LHCN-M2 (cell line): ENCODE results near the gene DPH1. TPM values are rescaled to one million over a fixed set of nuclear protein-coding genes. Genes with fewer than 3 reads are reported as not detected.
A peak's percentile ranks its signal among the peaks of the same experiment; 100 is the strongest.
"Not testable (repeated sequence)": the region's sequence is repeated elsewhere in the genome, so short reads cannot be mapped to it uniquely, and the experiment has no call there.

Source experiments
- DNase-seq: peaks from one replicate; pipeline ENCODE4 v3.0.0-alpha.2; 2012; ENCODE audit warnings: low read depth
- polyA plus RNA-seq: library from polyadenylated mRNA; unstranded; fragments of >200 nt; gene quantifications from one replicate; pipeline ENCODE4 v1.2.1, GENCODE V29; 2012; ENCODE audit warnings: missing spikeins
- total RNA-seq: library from RNA; depleted of rRNA; stranded (reverse); fragments of >200 nt; gene quantifications from 2 replicates; pipeline ENCODE4 v1.2.3, GENCODE V29; 2014; rRNA removed

DPH1 gene
- total RNA-seq: 33.5 and 33.9 TPM in 2 replicates
- 23.4 TPM for polyA plus RNA-seq

DNA sequence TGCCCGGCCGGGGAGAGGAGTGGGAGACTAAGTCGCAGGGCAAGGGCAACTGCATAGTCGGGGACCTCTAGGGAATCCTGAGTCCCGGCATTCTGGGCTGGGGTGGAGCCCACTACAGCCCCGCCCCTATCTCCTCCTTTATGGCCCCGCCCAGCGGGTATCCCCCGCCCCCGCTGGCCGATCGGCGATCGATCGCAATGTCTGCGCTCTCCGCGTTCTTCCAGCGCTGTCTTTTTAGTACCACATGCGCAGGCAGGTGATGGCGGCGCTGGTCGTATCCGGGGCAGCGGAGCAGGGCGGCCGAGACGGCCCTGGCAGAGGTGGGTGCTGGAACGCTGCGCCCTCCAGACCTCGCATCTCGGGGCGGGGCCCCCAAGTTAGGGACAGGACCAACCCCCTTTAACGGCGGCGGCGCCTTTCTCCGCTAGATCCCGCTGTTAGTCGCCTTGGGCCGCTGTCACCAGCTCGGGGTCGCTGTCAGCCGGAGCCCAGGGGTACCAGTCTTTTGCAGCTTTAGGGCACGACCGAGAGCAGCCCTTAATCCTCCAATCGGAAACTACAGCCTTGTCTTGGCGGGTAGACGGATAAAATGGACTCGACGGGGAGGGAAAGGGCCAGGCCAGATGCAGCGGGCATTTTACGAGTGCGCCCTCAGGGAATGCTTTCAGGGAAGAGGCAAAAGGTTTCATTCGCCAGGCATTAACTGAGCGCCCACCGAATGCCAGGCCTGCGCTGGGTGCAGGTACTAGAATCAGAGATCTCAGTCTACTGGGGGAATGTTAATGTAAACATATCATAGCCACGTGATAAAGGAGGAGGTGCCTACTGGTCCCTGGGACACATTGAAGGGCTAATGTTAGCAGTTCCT lies at the start of gene DPH1:
Gene DPH1, plus strand, starts transcription at position 243 of the 868 bp plus-strand sequence. Its CDS starts 17 bp downstream, at position 260.
- peak; percentile 89 for DNase-seq

DNA sequence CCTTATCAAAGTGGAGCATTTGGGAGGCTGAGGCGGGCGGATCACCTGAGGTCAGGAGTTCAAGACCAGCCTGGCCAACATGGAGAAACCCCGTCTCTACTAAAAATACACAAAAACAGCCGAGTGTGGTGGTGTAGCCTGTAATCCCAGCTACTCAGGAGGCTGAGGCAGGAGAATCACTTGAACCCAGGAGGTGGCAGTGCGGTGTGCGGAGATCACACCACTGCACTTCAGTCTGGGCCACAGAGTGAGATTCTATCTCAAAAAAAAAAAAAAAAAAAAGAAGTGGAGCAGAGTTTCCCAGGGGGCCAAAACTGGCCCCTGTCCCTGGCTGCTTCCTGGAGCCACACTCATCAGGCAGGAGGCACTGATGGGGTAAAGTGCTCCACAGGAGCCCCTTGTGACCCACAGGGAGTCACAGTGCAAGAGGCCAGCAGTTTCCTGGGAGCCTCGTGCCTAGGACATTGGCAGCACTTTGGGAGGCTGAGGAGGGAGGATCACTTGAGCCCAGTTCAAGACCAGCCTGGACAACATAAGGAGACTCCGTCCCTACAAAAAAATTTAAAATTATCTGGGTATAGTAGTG lies 49.2 kb upstream of the DPH1 start:
- DNase-seq: no peak

- DNase-seq: not testable (repeated sequence)
Measured at GRCh38 chr17:1982793-1983366, 47.1 kb upstream of the DPH1 start.

DNA sequence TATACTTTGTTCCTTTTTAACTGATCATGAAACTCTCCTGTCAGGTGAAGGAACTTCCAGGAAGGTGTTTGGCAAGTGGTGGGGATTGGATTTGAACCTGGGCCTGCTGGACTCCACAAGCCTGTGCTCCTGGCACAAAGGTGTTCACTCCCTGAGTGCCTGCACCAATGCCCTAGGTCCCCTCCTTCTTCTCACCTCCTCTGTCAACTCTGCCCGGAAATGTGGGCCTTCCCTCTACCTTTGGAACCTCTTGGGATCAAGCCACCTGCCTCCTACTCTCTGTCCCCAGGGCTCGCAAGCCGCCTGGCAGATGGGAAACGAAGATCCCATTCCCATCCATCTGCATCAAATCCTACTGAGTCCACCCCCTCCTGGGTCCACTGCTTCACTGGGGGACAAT lies 44.9 kb upstream of the DPH1 start:
- no peak for DNase-seq

- no peak for DNase-seq
Measured at GRCh38 chr17:1985686-1986085, 44.3 kb upstream of the DPH1 start.

DNA sequence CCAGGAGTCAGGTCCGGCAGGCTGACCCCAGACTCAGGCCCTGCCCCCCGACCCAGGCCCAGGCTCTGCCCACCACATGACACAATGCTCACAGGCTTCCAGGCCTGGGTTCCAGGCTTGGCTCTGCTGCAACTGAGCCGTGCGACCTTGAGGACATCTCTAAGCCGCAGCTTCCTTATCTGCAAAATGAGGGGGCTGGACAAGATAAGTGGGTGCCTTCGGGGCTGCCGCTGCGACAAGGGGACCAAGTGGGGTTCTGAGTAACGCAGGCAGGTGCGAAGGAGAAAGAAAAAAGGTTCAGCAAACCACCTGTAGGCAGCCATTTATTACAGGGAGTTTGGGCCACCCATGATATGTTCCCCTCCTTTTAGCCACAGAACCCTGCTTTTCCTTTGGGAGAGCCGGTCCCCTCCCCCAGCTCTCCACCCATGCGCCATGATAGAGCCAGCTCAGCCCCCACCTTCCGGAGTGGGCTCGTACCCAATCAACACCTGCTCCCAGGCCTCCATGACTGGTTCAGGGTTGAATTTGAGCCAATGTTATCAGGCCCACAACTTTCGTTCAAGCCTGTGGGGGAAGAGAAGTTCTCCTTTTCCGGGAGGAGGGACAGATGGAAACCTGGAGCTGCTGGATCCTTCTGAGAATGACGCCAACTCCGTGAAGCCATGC lies 43.0 kb upstream of the DPH1 start:
- no peak for DNase-seq

DNA sequence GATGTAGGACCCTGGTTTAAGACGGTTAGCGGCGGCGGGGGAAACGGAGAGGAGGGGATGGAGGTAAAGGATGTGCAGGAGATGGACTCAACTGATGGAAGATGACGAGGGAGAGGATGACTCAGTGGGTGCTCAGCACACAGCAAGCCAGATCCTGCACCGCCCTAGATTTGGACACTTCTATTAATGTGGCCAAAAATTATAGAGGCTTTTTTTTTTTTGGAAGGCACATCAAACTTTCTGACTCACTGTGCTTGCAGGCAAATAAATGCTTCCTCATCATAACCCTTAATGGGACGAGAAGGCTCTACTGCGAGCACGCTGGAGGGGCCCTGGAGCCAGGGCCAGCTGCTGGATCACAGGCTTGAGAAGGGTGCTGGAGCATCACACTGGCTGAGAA lies 40.8 kb upstream of the DPH1 start:
- DNase-seq: peak; percentile 87

- no peak for DNase-seq
Measured at GRCh38 chr17:1992541-1992940, 37.4 kb upstream of the DPH1 start.

- no peak for DNase-seq
Measured at GRCh38 chr17:1994707-1995106, 35.2 kb upstream of the DPH1 start.

DNA sequence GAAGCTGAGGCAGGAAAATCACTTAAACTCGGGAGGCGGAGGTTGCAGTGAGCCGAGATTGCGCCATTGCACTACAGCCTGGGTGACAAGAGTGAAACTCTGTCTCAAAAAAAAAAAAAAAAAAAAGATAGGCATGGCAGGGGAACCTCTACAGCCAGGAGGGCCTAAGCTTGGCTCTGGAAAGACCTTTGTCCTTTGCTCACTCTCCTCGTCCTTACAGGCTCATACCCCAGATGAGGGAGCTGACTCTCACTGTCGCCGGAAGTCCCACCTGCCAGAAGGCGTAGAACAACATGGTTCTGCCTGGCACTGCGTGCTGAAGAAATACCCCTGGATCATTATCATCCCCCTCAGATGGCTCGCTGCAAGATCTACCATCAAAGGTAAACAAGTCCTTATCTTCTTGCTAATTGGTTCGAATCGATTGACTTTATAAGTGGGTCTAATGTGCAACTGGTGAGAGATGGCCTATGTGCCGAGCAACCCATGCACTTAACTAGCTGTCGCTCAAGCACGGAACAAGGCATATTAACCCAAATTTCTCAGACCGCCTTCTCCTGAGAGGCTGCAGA lies 34.5 kb upstream of the DPH1 start:
- no peak for DNase-seq

GRCh38 chr17:1995907-1996799 lies 33.8 kb upstream of the DPH1 start:
- no peak for DNase-seq

DNA sequence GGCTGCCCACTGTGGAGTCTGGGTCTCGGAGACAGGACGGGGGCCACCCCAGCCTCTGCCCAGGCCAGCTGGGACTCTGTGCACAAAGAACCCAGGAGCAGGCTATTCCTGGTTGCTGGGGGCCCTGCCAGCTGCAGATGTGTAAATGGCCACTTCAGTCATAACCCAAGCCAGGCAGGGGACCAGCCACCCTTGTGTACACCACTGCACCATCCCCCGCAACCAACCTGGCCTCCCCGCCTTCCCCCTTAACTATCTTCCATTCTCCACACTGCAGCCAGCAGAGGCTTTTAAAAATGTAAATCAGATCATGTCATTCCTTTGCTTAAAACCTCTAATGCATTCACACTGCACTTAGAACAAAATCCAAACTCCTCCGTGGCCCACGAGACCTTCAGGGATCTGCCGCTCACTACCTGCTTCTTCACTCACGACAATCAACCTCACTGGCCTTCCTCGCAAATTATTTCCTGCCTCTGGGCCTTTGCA lies 33.1 kb upstream of the DPH1 start:
- no peak for DNase-seq

- DNase-seq: no peak
Measured at GRCh38 chr17:1997289-1997926, 32.5 kb upstream of the DPH1 start.

GRCh38 chr17:1997927-1998742 lies 31.8 kb upstream of the DPH1 start:
- DNase-seq: no peak

- DNase-seq: no peak
Measured at GRCh38 chr17:1999557-2000251, 30.2 kb upstream of the DPH1 start.

DNA sequence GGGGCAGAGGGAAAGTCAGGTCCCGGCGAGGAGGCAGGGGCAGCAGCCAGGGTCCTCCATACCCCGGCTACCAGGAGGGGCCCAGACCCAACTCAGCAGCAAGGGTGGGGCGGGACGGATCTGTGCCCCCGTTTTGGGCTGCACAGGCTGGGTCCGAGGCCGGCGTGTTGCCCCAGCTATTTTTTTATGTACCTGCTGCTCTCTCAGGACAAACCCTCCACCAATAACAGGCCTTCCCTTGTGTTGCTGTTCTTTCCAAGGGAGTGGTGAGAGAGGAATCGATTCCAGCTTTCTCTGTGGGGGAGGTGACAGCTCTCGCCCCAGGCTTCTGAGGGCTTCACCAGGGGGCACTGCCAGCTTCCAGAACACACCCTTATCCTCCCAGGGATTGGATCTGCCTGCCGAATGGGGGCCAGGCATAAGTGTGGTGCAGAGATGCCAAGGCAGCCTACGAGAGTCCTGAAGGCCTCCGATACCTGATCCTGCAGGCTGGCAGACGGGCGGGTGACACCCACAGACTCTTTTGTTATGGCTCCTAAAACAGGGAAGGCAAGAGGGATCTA lies 27.1 kb upstream of the DPH1 start:
- DNase-seq: no peak

DNA sequence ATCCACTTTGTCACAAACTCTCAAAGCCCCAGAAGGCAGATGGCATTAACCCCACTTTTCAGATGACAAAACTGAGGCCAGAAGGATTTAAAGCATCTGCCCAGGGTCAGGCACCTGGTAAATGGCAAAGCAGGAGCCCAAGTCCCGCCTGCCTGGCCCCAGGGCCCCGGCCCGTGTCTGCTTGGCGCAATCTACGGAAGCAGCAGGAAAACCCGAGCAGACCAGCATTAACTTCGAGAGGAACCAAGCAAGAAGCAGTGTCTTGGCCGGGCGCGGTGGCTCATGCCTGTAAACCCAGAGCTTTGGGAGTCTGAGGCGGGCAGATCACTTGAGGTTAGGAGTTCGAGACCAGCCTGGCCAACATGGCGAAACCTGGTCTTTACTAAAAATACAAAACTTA lies 26.4 kb upstream of the DPH1 start:
- DNase-seq: no peak

DNA sequence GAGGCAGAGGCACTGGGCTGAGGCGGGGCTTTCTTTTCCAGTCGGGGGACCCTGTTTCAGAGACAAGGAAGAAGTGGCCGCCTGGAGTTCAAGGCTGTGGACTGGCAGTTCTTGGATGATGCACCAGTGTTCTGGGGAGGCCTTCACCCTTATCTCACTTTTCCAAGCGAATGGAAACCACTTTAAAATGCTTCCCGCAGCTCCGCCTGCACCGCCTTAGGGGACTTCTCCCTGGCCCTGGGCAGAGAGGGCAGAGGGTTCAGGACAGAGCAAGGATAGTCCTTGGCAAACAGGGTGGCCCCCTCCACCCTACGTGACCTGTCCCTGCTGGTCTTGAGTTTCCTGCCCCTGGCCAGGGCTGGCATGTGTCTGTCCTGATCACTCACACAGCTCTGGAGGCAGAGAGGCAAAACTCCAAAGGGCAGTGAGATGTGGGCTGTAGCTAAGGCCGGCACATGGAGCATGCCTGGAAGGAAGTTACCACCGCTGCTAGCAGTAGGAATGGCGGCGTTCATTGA lies 25.5 kb upstream of the DPH1 start:
- no peak for DNase-seq
